GM23338 (cell line): ENCODE data around the gene RGS21. TPM values are rescaled to one million over a fixed set of nuclear protein-coding genes. Genes with fewer than 3 reads are reported as not detected.

Experiments used
- ATAC-seq: fragments of 200-7000 bp; cut with Tn5 transposase; 3 replicates; pipeline ENCODE4 v1.9.1; 2020
- DNase-seq: peaks from one replicate; pipeline ENCODE4 v3.0.0-alpha.2; 2015; ENCODE audit warnings: low spot score
- H2AFZ ChIP-seq: fragments of 200-600 bp; sonication (generic); 2 replicates; pipeline ENCODE4 v1.8.0; 2016; ENCODE audit warnings: antibody characterized with exemption, mild to moderate bottlenecking, moderate library complexity
- H3F3A ChIP-seq: fragments of 200-600 bp; sonication (generic); replicated peaks from 2 replicates; pipeline ENCODE4 v1.8.0; 2017; ENCODE audit warnings: antibody characterized with exemption, mixed run types, low read depth
- H3K27ac ChIP-seq: fragments of 200-600 bp; sonication (generic); 2 replicates; pipeline ENCODE4 v1.6.1; 2016; ENCODE audit warnings: low read depth
- H3K27me3 ChIP-seq: fragments of 200-600 bp; sonication (generic); 2 replicates; pipeline ENCODE4 v1.8.0; 2016; ENCODE audit warnings: mild to moderate bottlenecking, mixed run types, moderate library complexity; ENCODE audit not compliant: insufficient read depth
- H3K36me3 ChIP-seq: fragments of 200-600 bp; sonication (generic); 2 replicates; pipeline ENCODE4 v1.8.0; 2016; ENCODE audit warnings: mild to moderate bottlenecking; ENCODE audit not compliant: insufficient read depth
- H3K4me1 ChIP-seq: fragments of 200-600 bp; sonication (generic); 2 replicates; pipeline ENCODE4 v1.8.0; 2016; ENCODE audit warnings: mild to moderate bottlenecking, moderate library complexity; ENCODE audit not compliant: insufficient read depth
- H3K4me2 ChIP-seq: fragments of 200-600 bp; sonication (generic); 2 replicates; pipeline ENCODE4 v1.7.1; 2017; ENCODE audit warnings: mixed run types
- H3K4me3 ChIP-seq: fragments of 200-600 bp; sonication (generic); 2 replicates; pipeline ENCODE4 v1.6.1; 2016; ENCODE audit warnings: mixed run types
- H3K79me2 ChIP-seq: fragments of 200-600 bp; sonication (generic); replicated peaks from 2 replicates; pipeline ENCODE4 v1.8.0; 2017; ENCODE audit warnings: mild to moderate bottlenecking; ENCODE audit not compliant: insufficient read depth
- H3K9me2 ChIP-seq: fragments of 200-600 bp; sonication (generic); 2 replicates; pipeline ENCODE4 v1.8.0; 2017; ENCODE audit not compliant: insufficient read depth
- H4K20me1 ChIP-seq: fragments of 200-600 bp; sonication (generic); replicated peaks from 2 replicates; pipeline ENCODE4 v1.8.0; 2017; ENCODE audit warnings: mild to moderate bottlenecking; ENCODE audit not compliant: insufficient read depth
- H3K27ac Mint-ChIP-seq: 2 replicates; pipeline ENCODE4 v1.8.0; 2020; ENCODE audit warnings: inconsistent platforms, mild to moderate bottlenecking, moderate library complexity, mixed read lengths
- H3K27me3 Mint-ChIP-seq: 3 replicates; pipeline ENCODE4 v1.8.0; 2022; ENCODE audit warnings: low read depth, mild to moderate bottlenecking, moderate library complexity, mixed read lengths, inconsistent platforms; ENCODE audit not compliant: insufficient read depth, poor library complexity
- H3K36me3 Mint-ChIP-seq: 3 replicates; pipeline ENCODE4 v1.8.0; 2021; ENCODE audit warnings: low read depth, mild to moderate bottlenecking, inconsistent platforms, moderate library complexity, mixed read lengths
- H3K4me1 Mint-ChIP-seq: 3 replicates; pipeline ENCODE4 v1.8.0; 2020; ENCODE audit warnings: mild to moderate bottlenecking, inconsistent platforms, mixed read lengths
- H3K4me3 Mint-ChIP-seq: 3 replicates; pipeline ENCODE4 v1.8.0; 2021; ENCODE audit warnings: moderate library complexity, mild to moderate bottlenecking, inconsistent platforms, mixed read lengths
- H3K9me3 Mint-ChIP-seq: 3 replicates; pipeline ENCODE4 v1.8.0; 2020; ENCODE audit warnings: moderate library complexity, mild to moderate bottlenecking, inconsistent platforms, mixed read lengths
- CREB1 ChIP-seq: fragments of 250-450 bp; sonication (Bioruptor Pico); IDR thresholded peaks from 2 replicates; pipeline ENCODE4 v1.5.0; 2020; ENCODE audit warnings: low read depth, mild to moderate bottlenecking, moderate library complexity
- CTCF ChIP-seq, 2 experiments: fragments of 200-600 bp in 1 of 2; sonication (generic) in 1 of 2; conservative IDR thresholded peaks; 2 replicates each; pipeline versions ENCODE4 v1.5.1 to v1.6.1; 2016 to 2017; ENCODE audit warnings: antibody characterized with exemption in 2 of 2, low read depth in 2 of 2, mild to moderate bottlenecking in 2 of 2, moderate library complexity in 1 of 2
- ETS1 ChIP-seq: IDR thresholded peaks from 2 replicates; pipeline ENCODE4 v1.6.1; 2016; ENCODE audit warnings: antibody characterized with exemption
- EZH2 ChIP-seq: fragments of 200-600 bp; sonication (generic); IDR thresholded peaks from one replicate; pipeline ENCODE4 v1.8.0; 2017; ENCODE audit warnings: antibody characterized with exemption, mild to moderate bottlenecking, low read depth; ENCODE audit not compliant: unreplicated experiment
- EZH2phosphoT487 ChIP-seq: fragments of 200-600 bp; sonication (generic); IDR thresholded peaks from one replicate; pipeline ENCODE4 v1.8.1; 2018; ENCODE audit warnings: antibody characterized with exemption; ENCODE audit not compliant: unreplicated experiment
- JUNB ChIP-seq: IDR thresholded peaks from one replicate; pipeline ENCODE4 v1.6.1; 2016; ENCODE audit warnings: antibody characterized with exemption; ENCODE audit not compliant: unreplicated experiment
- NANOG ChIP-seq: IDR thresholded peaks from 2 replicates; pipeline ENCODE4 v1.6.1; 2016; ENCODE audit warnings: antibody characterized with exemption, borderline replicate concordance
- POLR2AphosphoS5 ChIP-seq: IDR thresholded peaks from 2 replicates; pipeline ENCODE4 v1.6.1; 2016; ENCODE audit warnings: antibody characterized with exemption, low read depth
- REST ChIP-seq: IDR thresholded peaks from one replicate; pipeline ENCODE4 v1.6.1; 2018; ENCODE audit warnings: antibody characterized with exemption; ENCODE audit not compliant: unreplicated experiment
- STAT1 ChIP-seq: IDR thresholded peaks from one replicate; pipeline ENCODE4 v1.6.1; 2016; ENCODE audit warnings: antibody characterized with exemption; ENCODE audit not compliant: unreplicated experiment
- ZNF114 ChIP-seq: fragments of 250-450 bp; sonication (Bioruptor Pico); IDR thresholded peaks from 2 replicates; pipeline ENCODE4 v1.5.0; 2020; ENCODE audit warnings: mild to moderate bottlenecking, moderate library complexity
- ZNF331 ChIP-seq: fragments of 250-450 bp; sonication (Bioruptor Pico); IDR thresholded peaks from 2 replicates; pipeline ENCODE4 v1.5.0; 2020; ENCODE audit warnings: low read depth, mild to moderate bottlenecking, moderate library complexity
- ZNF462 ChIP-seq: fragments of 250-450 bp; sonication (Bioruptor Pico); IDR thresholded peaks from 2 replicates; pipeline ENCODE4 v1.5.0; 2020; ENCODE audit warnings: mild to moderate bottlenecking, moderate library complexity
- polyA plus RNA-seq: library from polyadenylated mRNA; unstranded; fragments of >200 nt; fragmentation: Nextera tagmentation; extraction: Ambion mirVana; gene quantifications from 2 replicates; pipeline ENCODE4 v1.2.1, GENCODE V29; 2016
- total RNA-seq: library from RNA; depleted of rRNA; stranded (reverse); fragments of >200 nt; shearing (Covaris generic); gene quantifications from 2 replicates; pipeline ENCODE4 v1.2.3, GENCODE V29; 2014

Gene RGS21
- total and polyA plus RNA-seq, 2 experiments from 2014 or later, result not detected

GRCh38 chr1:192376374-192376773 lies 59.6 kb downstream of the RGS21 start:
- no peak overlapping the region for H3K27ac Mint-ChIP-seq
- H3K36me3 ChIP-seq, result no peaks in the 10 kb centered on the region
- no peaks in the 10 kb centered on the region for H3F3A ChIP-seq
- no peaks in the 10 kb centered on the region for H3K27me3 Mint-ChIP-seq
- no peak overlapping the region for H3K4me2 ChIP-seq
- TF ChIP-seq STAT1 (no peak), JUNB (no peak), ZNF114 (CRISPR knock-in tag) (no peak), CREB1 (CRISPR knock-in tag) (no peak), EZH2 (no peak), ETS1 (no peak), REST (no peak), ZNF462 (no peak), NANOG (no peak), CTCF (conservative IDR thresholded peaks at IDR 0.05; ENCODE audit: low read depth in 2 of 2) (no peak), POLR2AphosphoS5 (no peak), ZNF331 (CRISPR knock-in tag) (no peak), EZH2phosphoT487 (no peak)
- H2AFZ ChIP-seq, result no peak overlapping the region; the same call in 1 of the 2 replicates
- H3K4me1 ChIP-seq, result peaks cover 40% of the 10 kb centered on the region
- no peaks in the 10 kb centered on the region for H4K20me1 ChIP-seq
- no peaks in the 10 kb centered on the region for H3K9me3 Mint-ChIP-seq
- ATAC-seq, result no peak
- H3K4me1 Mint-ChIP-seq, result peaks cover 33% of the 10 kb centered on the region
- no peaks in the 10 kb centered on the region for H3K27me3 ChIP-seq
- no peak overlapping the region for H3K4me3 Mint-ChIP-seq
- H3K4me3 ChIP-seq, result no peak overlapping the region
- no peaks in the 10 kb centered on the region for H3K79me2 ChIP-seq
- no peak overlapping the region for H3K27ac ChIP-seq
- no peaks in the 10 kb centered on the region for H3K9me2 ChIP-seq
- no peaks in the 10 kb centered on the region for H3K36me3 Mint-ChIP-seq
- no peak for DNase-seq
